ENCODE data around the gene EFHC2.

GRCh38 chrX:44260609-44261008 is 82.9 kb downstream of the EFHC2 start:
- TF ChIP-seq CTCF (IDR thresholded peaks at IDR 0.05; ENCODE audit: insufficient read depth, low read depth, low read length) (no peak), EZH2 (IDR thresholded peaks at IDR 0.05; ENCODE audit: insufficient read depth, low read length) (no peak)

Measured in astrocyte (in vitro differentiated cells and primary cell).